GM18867 (cell line): ENCODE measurements around the gene TMPRSS3.

Experiments
- ATAC-seq: cut with Tn5 transposase; IDR thresholded peaks from one replicate; pipeline ENCODE4 v1.9.1; 2021; ENCODE audit warnings: mild to moderate bottlenecking, moderate library complexity; ENCODE audit not compliant: unreplicated experiment

Gene TMPRSS3

GRCh38 chr21:42390193-42390592 is 5.7 kb downstream of the TMPRSS3 start:
- ATAC-seq, result no peak

GRCh38 chr21:42389449-42389835 is 6.4 kb downstream of the TMPRSS3 start:
- no peak for ATAC-seq

- ATAC-seq, result no peak
Measured at GRCh38 chr21:42388740-42389448, 7.0 kb downstream of the TMPRSS3 start.

- no peak for ATAC-seq
Measured at GRCh38 chr21:42387843-42388340, 8.0 kb downstream of the TMPRSS3 start.

- ATAC-seq, result no peak
Measured at GRCh38 chr21:42387164-42387563, 8.7 kb downstream of the TMPRSS3 start.

GRCh38 chr21:42386034-42386591 is 9.7 kb downstream of the TMPRSS3 start:
- ATAC-seq, result no peak

GRCh38 chr21:42385619-42386018 is 10.2 kb downstream of the TMPRSS3 start:
- no peak for ATAC-seq

GRCh38 chr21:42384989-42385388 is 10.9 kb downstream of the TMPRSS3 start:
- no peak for ATAC-seq

GRCh38 chr21:42384156-42384945 is 11.5 kb downstream of the TMPRSS3 start:
- ATAC-seq, result no peak

- ATAC-seq, result no peak
Measured at GRCh38 chr21:42383331-42383730, 12.5 kb downstream of the TMPRSS3 start.

GRCh38 chr21:42382915-42383314 is 12.9 kb downstream of the TMPRSS3 start:
- ATAC-seq, result no peak

GRCh38 chr21:42381347-42381984 is 14.4 kb downstream of the TMPRSS3 start:
- ATAC-seq, result no peak

- no peak for ATAC-seq
Measured at GRCh38 chr21:42379426-42380215, 16.2 kb downstream of the TMPRSS3 start.

- no peak for ATAC-seq
Measured at GRCh38 chr21:42378418-42378817, 17.4 kb downstream of the TMPRSS3 start.

- no peak for ATAC-seq
Measured at GRCh38 chr21:42377951-42378340, 17.9 kb downstream of the TMPRSS3 start.

GRCh38 chr21:42377211-42377950 is 18.5 kb downstream of the TMPRSS3 start:
- ATAC-seq, result no peak

- ATAC-seq, result no peak
Measured at GRCh38 chr21:42376338-42376982, 19.4 kb downstream of the TMPRSS3 start.

- ATAC-seq, result no peak
Measured at GRCh38 chr21:42375966-42376337, 19.9 kb downstream of the TMPRSS3 start.

GRCh38 chr21:42375506-42375905 is 20.3 kb downstream of the TMPRSS3 start:
- no peak for ATAC-seq
